ENCODE measurements around the gene NME9.

Gene NME9

DNA sequence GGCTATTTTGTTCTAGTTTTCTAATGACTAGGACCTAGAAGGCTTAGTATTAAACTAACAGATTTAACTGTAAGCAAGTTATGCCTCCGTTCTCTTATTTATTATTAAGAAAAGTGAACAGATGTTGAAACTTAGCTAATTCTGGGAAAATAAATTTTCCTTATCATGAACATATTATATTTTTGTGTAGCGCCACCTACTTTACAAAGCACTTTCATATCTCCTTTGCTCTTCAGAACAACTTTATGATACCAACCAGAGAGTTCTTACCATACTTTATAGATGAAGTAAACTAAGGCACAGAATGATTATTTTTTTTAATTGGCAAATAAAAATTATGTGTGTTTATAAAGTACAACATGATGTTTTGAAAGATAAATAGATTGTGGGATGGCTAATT is 59.4 kb downstream of the NME9 start:
- DNase-seq = no peak

DNA sequence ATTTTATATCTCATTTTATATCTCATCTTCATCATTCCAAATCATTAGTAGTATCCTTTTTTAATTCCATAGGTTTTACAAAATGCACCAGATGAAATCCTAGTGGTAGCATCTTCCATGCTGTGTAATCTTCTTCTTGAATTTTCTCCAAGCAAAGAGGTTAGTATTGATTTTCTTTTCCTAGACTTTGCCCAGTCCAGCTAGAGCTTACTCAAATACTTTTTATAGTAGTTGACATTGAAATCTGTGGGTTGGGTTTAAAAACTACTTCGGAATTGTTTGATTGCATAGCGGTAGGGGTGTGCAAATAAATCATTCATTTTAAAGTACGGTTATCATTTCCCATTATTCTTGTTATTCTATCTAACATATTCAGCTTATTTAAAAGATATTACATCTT is 62.6 kb downstream of the NME9 start:
- no peak for DNase-seq

DNA sequence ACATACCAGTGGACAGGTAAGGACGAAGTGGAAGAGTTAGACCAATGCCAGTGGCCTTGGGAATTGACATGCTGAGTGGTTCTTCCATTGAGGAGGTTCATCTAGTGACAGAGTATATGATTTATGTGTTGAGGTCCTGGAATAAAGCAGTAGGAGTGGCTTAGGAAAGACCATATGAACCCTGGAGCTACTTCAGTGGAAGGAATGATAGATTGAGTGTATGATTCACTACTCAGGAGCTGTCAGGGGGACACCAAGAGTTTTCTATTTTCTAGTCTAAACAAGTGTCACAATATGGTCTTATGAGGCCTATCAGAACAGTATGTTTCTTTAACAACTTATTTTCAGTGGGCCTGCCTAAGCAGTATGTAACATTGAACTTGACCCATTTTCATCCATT is 63.9 kb downstream of the NME9 start:
- DNase-seq = no peak

DNA sequence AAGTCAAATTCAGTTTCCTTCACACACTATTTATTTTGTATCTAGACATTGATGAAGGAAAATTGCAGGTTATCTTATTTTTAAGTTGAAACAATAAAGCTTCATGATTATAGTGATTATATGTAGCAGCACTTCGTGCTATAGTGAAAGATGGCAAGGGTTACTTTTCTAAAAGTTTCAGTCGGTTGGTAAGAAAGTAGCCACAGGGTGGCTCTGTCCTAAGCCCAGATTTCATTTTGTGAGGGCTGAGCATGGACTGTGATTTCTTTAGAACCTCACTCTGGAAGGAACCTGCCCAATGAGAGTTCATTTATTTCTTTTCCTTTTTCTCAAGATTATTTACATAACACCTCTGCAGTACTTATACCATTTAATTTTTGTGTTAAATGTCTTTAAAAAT is 66.5 kb downstream of the NME9 start:
- DNase-seq = no peak

DNA sequence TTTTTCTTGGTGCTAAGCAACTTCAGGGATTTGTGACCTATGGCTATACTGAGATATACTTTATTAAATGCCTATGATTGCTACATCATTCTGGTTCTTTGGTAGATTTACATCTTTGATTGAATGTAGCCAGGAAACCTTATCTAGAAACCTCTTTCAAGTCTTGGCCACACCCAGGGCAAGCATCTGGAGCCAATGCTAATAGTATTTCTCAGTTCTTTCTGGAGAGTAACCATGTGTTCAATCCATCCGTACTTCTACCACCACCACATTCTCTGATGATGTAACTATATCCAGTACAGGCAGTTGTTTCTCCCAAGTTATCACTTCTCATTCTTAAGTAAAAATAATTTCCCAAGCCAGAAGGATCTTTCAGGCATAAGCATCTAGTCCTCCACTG is 69.0 kb downstream of the NME9 start:
- DNase-seq = no peak

DNA sequence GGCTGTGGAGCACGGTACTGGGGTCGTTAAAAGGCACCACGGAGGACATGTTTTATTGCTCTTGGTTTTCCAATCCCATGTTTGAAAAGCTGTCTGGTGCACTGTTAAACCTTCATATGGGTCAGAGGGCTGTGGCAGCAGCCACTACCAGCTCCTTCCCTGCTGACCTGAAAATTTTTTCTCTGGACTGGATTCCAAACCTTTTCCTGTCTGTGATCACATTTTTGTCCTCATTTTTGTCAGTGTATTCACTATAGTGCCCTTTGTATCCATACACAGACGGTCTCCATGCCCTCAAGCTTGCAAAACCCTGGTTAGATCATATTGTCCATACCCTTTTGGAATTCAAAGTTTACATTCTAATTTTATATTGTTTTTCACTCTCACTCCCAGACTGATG is 70.5 kb downstream of the NME9 start:
- DNase-seq = no peak

DNA sequence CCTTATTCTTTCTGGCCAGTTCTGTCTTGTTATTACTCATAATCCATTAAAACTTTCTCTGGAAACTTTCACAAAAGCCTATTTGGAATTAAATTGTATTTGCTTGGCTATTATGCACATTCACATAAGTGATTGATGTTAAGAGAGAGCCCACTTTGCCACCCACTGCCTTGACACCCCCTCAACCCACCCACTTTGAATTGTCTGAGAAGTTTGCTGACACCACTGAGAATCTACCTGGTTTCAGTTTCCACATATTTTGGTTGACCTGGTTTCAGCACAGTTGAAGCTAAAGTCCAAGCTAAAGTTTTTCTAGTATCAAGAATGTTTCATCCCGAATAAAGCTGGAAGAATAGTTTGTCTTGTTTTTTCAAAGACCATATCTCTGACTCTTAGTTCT is 71.7 kb downstream of the NME9 start:
- DNase-seq = no peak

DNA sequence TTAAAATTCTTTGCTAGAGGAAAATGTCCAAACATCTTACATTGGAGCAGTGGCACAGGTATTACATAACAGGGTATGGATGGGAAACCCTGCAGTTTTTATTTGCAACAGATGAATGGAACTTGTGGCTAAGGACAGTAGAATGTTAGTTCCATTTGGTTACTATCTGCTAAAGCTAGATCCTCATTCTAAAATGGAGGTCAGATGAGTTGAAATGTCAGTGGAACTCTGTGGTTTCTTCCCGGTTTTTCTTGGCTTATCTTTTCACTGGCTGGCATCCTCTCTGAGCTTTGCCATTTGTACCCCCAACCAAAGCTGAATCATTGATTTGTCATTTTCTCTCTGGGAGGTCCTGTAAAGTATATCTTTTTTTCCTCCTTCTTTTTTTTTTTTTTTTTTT is 73.6 kb downstream of the NME9 start:
- no peak for DNase-seq

DNA sequence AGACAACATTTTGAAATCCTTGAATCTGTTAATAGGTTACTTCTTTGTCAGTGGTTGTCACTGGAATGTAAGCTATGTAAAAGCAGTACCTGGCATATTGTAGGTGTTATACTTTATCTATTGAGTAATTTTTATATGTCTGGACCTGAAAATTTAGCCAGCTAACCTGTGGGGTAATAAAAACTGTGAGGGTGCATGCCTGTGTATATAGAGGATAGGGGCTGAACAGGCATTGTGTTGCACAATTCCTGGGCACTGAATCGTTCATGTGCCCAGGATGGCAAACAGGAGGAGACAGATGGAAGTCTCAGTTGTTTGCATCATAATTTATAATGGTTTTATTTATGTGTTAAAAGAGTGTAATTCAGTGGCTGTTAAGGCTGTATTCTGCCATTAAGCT is 75.4 kb downstream of the NME9 start:
- DNase-seq = no peak

DNA sequence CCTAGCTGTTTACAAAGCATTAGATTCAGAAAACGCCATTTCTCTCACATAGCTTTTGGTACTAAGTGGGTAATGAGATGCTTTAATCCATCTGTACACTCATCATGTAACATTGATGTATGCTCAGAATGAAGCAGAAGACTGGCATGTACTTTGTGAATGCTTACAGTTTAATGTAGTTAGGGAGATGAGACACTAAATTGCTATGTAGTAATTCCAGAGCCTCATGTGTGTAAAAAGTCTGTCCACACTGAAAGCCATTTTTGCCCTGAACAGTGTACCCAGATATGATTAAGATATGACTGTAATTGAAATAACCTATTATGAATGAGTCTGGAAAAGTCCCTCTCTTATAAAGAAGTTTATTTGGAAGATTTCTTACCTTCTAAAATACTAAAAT is 76.0 kb downstream of the NME9 start:
- no peak for DNase-seq
